Astrocyte (in vitro differentiated cells and primary cell): ENCODE data around the gene FABP7.

Experiments
- EZH2 ChIP-seq: IDR thresholded peaks from 2 replicates; pipeline ENCODE4 v1.6.1; 2012; ENCODE audit warnings: mild to moderate bottlenecking, low read length, inconsistent platforms; ENCODE audit not compliant: insufficient read depth
- TF ChIP-seq, protein P1 (sequence below): IDR thresholded peaks from 2 replicates; pipeline ENCODE4 v1.5.1; 2011; ENCODE audit warnings: low read depth, mild to moderate bottlenecking, inconsistent platforms, low read length, moderate library complexity; ENCODE audit not compliant: insufficient read depth

DNA sequence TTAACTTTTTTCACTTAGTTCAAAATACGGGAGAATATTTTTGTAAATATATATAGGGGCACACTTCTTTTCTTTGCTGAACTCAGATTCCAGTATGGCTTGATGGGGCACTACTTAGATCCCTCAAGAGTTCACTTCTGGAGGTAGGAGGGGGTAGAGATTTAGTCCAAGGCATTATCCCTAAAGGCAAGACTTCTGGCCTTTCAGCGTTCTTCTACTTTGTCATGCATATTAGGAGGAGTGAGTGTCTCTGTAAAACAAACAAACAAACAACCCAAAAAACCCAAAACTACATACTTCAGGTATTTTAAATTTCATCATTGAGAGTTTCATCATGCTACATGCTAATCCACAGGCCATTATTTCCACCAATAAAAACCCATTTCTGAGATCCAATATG is 41.6 kb downstream of the FABP7 start:
- TF ChIP-seq, protein P1, sequence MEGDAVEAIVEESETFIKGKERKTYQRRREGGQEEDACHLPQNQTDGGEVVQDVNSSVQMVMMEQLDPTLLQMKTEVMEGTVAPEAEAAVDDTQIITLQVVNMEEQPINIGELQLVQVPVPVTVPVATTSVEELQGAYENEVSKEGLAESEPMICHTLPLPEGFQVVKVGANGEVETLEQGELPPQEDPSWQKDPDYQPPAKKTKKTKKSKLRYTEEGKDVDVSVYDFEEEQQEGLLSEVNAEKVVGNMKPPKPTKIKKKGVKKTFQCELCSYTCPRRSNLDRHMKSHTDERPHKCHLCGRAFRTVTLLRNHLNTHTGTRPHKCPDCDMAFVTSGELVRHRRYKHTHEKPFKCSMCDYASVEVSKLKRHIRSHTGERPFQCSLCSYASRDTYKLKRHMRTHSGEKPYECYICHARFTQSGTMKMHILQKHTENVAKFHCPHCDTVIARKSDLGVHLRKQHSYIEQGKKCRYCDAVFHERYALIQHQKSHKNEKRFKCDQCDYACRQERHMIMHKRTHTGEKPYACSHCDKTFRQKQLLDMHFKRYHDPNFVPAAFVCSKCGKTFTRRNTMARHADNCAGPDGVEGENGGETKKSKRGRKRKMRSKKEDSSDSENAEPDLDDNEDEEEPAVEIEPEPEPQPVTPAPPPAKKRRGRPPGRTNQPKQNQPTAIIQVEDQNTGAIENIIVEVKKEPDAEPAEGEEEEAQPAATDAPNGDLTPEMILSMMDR, result no peak
- no peak for TF ChIP-seq EZH2
